H9 (cell line): ENCODE results near the gene NR3C2. TPM values are rescaled to one million over a fixed set of nuclear protein-coding genes. Genes with fewer than 3 reads are reported as not detected.

Experiments
- DNase-seq: peaks from one replicate; pipeline ENCODE4 v3.0.0-alpha.2; 2017
- H2AFZ ChIP-seq: one replicate; pipeline ENCODE4 v1.6.1; 2013; ENCODE audit warnings: mild to moderate bottlenecking, low read length, control low read depth, moderate library complexity
- H2AK5ac ChIP-seq: 2 replicates; pipeline ENCODE4 v1.6.1; 2013; ENCODE audit warnings: low read length, control low read depth, mixed read lengths; ENCODE audit not compliant: insufficient read length
- H2BK120ac ChIP-seq: one replicate; pipeline ENCODE4 v1.6.1; 2013; ENCODE audit warnings: low read depth, mild to moderate bottlenecking, low read length, control low read depth, inconsistent platforms; ENCODE audit not compliant: poor library complexity, severe bottlenecking
- H2BK12ac ChIP-seq: 2 replicates; pipeline ENCODE4 v1.6.1; 2013; ENCODE audit warnings: low read length, control low read depth, mixed read lengths, low read depth; ENCODE audit not compliant: insufficient read length
- H2BK15ac ChIP-seq: 2 replicates; pipeline ENCODE4 v1.6.1; 2013; ENCODE audit warnings: low read depth, low read length, control low read depth
- H2BK20ac ChIP-seq: one replicate; pipeline ENCODE4 v1.6.1; 2013; ENCODE audit warnings: low read depth, mild to moderate bottlenecking, low read length, control low read depth, inconsistent platforms; ENCODE audit not compliant: poor library complexity, severe bottlenecking
- H2BK5ac ChIP-seq: 2 replicates; pipeline ENCODE4 v1.6.1; 2013; ENCODE audit warnings: low read length, control low read depth, mixed read lengths; ENCODE audit not compliant: insufficient read length
- H3K14ac ChIP-seq: 2 replicates; pipeline ENCODE4 v1.6.1; 2013; ENCODE audit warnings: low read length, control low read depth; ENCODE audit not compliant: insufficient read depth
- H3K18ac ChIP-seq: 2 replicates; pipeline ENCODE4 v1.6.1; 2013; ENCODE audit warnings: low read depth, mild to moderate bottlenecking, mixed read lengths, low read length, control low read depth; ENCODE audit not compliant: insufficient read length
- H3K23ac ChIP-seq: 2 replicates; pipeline ENCODE4 v1.6.1; 2013; ENCODE audit warnings: low read length, control low read depth, mixed read lengths, low read depth; ENCODE audit not compliant: insufficient read length
- H3K23me2 ChIP-seq: 2 replicates; pipeline ENCODE4 v1.6.1; 2013; ENCODE audit warnings: low read depth, mild to moderate bottlenecking, mixed read lengths, low read length, control low read depth; ENCODE audit not compliant: insufficient read length, poor library complexity, severe bottlenecking
- H3K27ac ChIP-seq: 2 replicates; pipeline ENCODE4 v1.5.1; 2013; ENCODE audit warnings: low read length, control low read depth, mixed read lengths, low read depth; ENCODE audit not compliant: insufficient read length
- H3K27me3 ChIP-seq: 2 replicates; pipeline ENCODE4 v1.6.1; 2013; ENCODE audit warnings: low read length, control low read depth, inconsistent platforms; ENCODE audit not compliant: insufficient read depth
- H3K4ac ChIP-seq: 2 replicates; pipeline ENCODE4 v1.6.1; 2013; ENCODE audit warnings: low read depth, mild to moderate bottlenecking, control low read depth, inconsistent platforms, low read length, moderate library complexity
- H3K4me1 ChIP-seq: 2 replicates; pipeline ENCODE4 v1.6.1; 2013; ENCODE audit warnings: low read length, control low read depth, inconsistent platforms; ENCODE audit not compliant: insufficient read depth
- H3K4me2 ChIP-seq: 2 replicates; pipeline ENCODE4 v1.6.1; 2013; ENCODE audit warnings: low read length, control low read depth, mixed read lengths; ENCODE audit not compliant: insufficient read length, insufficient read depth
- H3K56ac ChIP-seq: 2 replicates; pipeline ENCODE4 v1.6.1; 2013; ENCODE audit warnings: low read depth, mild to moderate bottlenecking, mixed read lengths, low read length, control low read depth; ENCODE audit not compliant: insufficient read length
- H3K79me1 ChIP-seq: 2 replicates; pipeline ENCODE4 v1.6.1; 2013; ENCODE audit warnings: low read depth, mild to moderate bottlenecking, moderate library complexity, low read length, control low read depth, inconsistent platforms; ENCODE audit not compliant: insufficient read depth, poor library complexity, severe bottlenecking
- H3K79me2 ChIP-seq: 2 replicates; pipeline ENCODE4 v1.6.1; 2013; ENCODE audit warnings: low read length, control low read depth, inconsistent platforms; ENCODE audit not compliant: insufficient read depth
- H3K9ac ChIP-seq: 2 replicates; pipeline ENCODE4 v1.6.1; 2013; ENCODE audit warnings: low read length, control low read depth, mixed read lengths; ENCODE audit not compliant: insufficient read length; ENCODE audit errors: extremely low read depth
- H3K9me3 ChIP-seq: one replicate; pipeline ENCODE4 v1.6.1; 2013; ENCODE audit warnings: low read depth, low read length, inconsistent platforms; ENCODE audit not compliant: control insufficient read depth
- H3T11ph ChIP-seq: one replicate; pipeline ENCODE4 v1.6.1; 2013; ENCODE audit warnings: mild to moderate bottlenecking, low read length, control low read depth, inconsistent platforms
- H4K20me1 ChIP-seq: one replicate; pipeline ENCODE4 v1.6.1; 2013; ENCODE audit not compliant: control insufficient read depth, insufficient read length, insufficient read depth
- H4K5ac ChIP-seq: 2 replicates; pipeline ENCODE4 v1.6.1; 2013; ENCODE audit warnings: low read depth, mild to moderate bottlenecking, mixed read lengths, low read length, control low read depth; ENCODE audit not compliant: insufficient read length
- H4K8ac ChIP-seq: replicated peaks from 2 replicates; pipeline ENCODE4 v1.6.1; 2013; ENCODE audit warnings: low read length, control low read depth, mixed read lengths, low read depth; ENCODE audit not compliant: insufficient read length
- H4K91ac ChIP-seq: 2 replicates; pipeline ENCODE4 v1.6.1; 2013; ENCODE audit warnings: low read depth, mild to moderate bottlenecking, moderate library complexity, mixed read lengths, low read length, control low read depth; ENCODE audit not compliant: insufficient read length
- H3K27ac Mint-ChIP-seq, 3 experiments: 2 replicates in 2 of 3; 3 replicates in 1 of 3; pipeline ENCODE4 v1.8.0; 2020 to 2021; ENCODE audit warnings: mixed read lengths in 3 of 3, mild to moderate bottlenecking in 1 of 3, moderate library complexity in 1 of 3
- H3K27me3 Mint-ChIP-seq: 2 replicates; pipeline ENCODE4 v1.8.0; 2021; ENCODE audit warnings: low read depth, mild to moderate bottlenecking, moderate library complexity, mixed read lengths
- H3K36me3 Mint-ChIP-seq, 3 experiments: 2 replicates in 2 of 3; 3 replicates in 1 of 3; pipeline ENCODE4 v1.8.0; 2020 to 2021; ENCODE audit warnings: low read depth in 3 of 3, mixed read lengths in 3 of 3; ENCODE audit not compliant: insufficient read depth in 1 of 3
- H3K4me1 Mint-ChIP-seq, 2 experiments: 2 replicates each; pipeline ENCODE4 v1.8.0; 2020; ENCODE audit warnings: mixed read lengths in 2 of 2
- H3K4me3 Mint-ChIP-seq, 2 experiments: 2 replicates in 1 of 2; 3 replicates in 1 of 2; pipeline ENCODE4 v1.8.0; 2020 to 2021; ENCODE audit warnings: mild to moderate bottlenecking in 2 of 2, mixed read lengths in 2 of 2, moderate library complexity in 1 of 2
- H3K9me3 Mint-ChIP-seq, 2 experiments: 2 replicates in 1 of 2; 3 replicates in 1 of 2; pipeline ENCODE4 v1.8.0; 2020; ENCODE audit warnings: mild to moderate bottlenecking in 2 of 2, mixed read lengths in 2 of 2, moderate library complexity in 1 of 2
- WGBS: extraction: QIAGEN DNeasy Blood & Tissue Kit; methylation state at CpG from one replicate; pipeline ENCODE4 v1.1.7; 2013; ENCODE audit warnings: missing lambda C conversion rate, low lambda C conversion rate, mixed read lengths; ENCODE audit not compliant: insufficient read length; ENCODE audit errors: extremely low coverage; 5-methylcytosine and 5-hydroxymethylcytosine counted together
- total RNA-seq: library from RNA; stranded (reverse); gene quantifications from 2 replicates; pipeline ENCODE4 v1.2.1, GENCODE V29; 2021
- TF ChIP-seq, protein P1 (sequence below): fragments of 200-600 bp; sonication (generic); conservative IDR thresholded peaks from 3 replicates; pipeline ENCODE4 v1.8.0; 2021; ENCODE audit warnings: antibody characterized with exemption, mild to moderate bottlenecking

NR3C2 gene
- total RNA-seq, 1 experiment from 2014 or later: 1.4 TPM

DNA sequence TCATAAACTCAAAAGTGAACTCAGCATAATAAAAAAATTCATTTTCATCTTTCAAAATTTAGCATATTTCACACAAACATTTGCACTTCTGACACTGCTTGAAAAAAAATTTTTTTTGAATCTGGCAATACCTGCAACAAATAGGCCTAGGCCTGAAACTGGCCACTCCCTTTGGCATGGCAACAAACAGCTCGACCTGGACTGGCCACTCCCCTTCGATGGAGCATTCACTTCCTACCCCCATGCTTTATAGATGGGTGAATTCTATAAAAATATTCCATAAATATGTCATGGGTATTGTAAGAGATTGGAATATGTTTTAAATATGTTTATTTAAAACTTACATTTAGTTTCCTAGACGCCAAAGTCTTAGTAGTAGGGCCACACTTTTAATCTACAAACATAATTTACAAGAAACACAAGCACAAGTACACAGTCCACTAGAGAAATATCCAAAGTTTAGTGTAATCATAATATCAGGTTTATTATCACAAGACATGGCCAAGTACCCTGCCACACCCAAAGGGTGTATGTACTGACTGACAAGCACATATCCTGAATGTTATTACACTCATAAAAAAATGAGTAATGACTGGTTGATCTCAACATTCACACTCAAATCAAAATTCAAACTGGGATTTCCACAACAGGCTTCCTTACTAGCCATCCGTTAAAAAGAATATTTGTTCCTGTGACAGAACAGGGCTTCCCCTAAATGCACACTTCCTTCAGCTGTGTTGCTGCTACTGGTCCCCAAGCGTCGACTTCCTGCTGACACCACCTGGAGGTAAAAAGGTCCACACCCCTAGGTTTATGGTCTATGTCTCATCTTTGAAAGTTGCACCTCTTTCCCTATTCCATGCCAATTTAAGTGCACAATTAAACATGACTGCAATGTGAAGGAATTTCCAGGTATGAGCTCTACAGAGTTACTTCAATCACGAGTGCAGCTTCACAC, 271.5 kb downstream of the NR3C2 start:
- no peak for DNase-seq
- Histone ChIP-seq H3K23me2 (no peaks in the 10 kb centered on the region), H4K20me1 (no peaks in the 10 kb centered on the region), H2BK120ac (no peak overlapping the region), H2BK15ac (no peak overlapping the region), H3K79me2 (no peaks in the 10 kb centered on the region), H3K14ac (no peak overlapping the region), H3K9ac (no peak overlapping the region), H3K27ac (no peak overlapping the region), H3K9me3 (no peaks in the 10 kb centered on the region), H2AFZ (no peak overlapping the region), H3K4ac (no peak overlapping the region), H4K8ac (no peak overlapping the region), H3K27me3 (no peaks in the 10 kb centered on the region), H2AK5ac (no peak overlapping the region), H3K4me1 (no peaks in the 10 kb centered on the region), H2BK5ac (no peak overlapping the region), H3K56ac (no peak overlapping the region), H3K79me1 (no peaks in the 10 kb centered on the region), H3K4me2 (no peak overlapping the region), H3K23ac (no peak overlapping the region), H2BK20ac (no peak overlapping the region), H2BK12ac (no peak overlapping the region), H3K18ac (no peak overlapping the region), H4K91ac (no peak overlapping the region), H3T11ph (no peak overlapping the region), H4K5ac (no peak overlapping the region)
- no peaks in the 10 kb centered on the region for H3K4me1 Mint-ChIP-seq
- no peaks in the 10 kb centered on the region; the same call in 1 of the 2 replicates for H3K27me3 Mint-ChIP-seq
- peaks cover 4 to 5% of the 10 kb centered on the region in 2 experiments; a peak in 4 of 5 replicates for H3K9me3 Mint-ChIP-seq
- no peak overlapping the region for H3K4me3 Mint-ChIP-seq
- peaks cover 2 to 10% (median 4%) of the 10 kb centered on the region in 3 experiments; a peak in 5 of 7 replicates for H3K36me3 Mint-ChIP-seq
- H3K27ac Mint-ChIP-seq: no peak overlapping the region
- WGBS: no CpG with 5 or more reads among the region's 7 CpGs
- TF ChIP-seq, protein P1, sequence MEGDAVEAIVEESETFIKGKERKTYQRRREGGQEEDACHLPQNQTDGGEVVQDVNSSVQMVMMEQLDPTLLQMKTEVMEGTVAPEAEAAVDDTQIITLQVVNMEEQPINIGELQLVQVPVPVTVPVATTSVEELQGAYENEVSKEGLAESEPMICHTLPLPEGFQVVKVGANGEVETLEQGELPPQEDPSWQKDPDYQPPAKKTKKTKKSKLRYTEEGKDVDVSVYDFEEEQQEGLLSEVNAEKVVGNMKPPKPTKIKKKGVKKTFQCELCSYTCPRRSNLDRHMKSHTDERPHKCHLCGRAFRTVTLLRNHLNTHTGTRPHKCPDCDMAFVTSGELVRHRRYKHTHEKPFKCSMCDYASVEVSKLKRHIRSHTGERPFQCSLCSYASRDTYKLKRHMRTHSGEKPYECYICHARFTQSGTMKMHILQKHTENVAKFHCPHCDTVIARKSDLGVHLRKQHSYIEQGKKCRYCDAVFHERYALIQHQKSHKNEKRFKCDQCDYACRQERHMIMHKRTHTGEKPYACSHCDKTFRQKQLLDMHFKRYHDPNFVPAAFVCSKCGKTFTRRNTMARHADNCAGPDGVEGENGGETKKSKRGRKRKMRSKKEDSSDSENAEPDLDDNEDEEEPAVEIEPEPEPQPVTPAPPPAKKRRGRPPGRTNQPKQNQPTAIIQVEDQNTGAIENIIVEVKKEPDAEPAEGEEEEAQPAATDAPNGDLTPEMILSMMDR: no peak
